Measurements from ENCODE around the gene DPYD.

DNA sequence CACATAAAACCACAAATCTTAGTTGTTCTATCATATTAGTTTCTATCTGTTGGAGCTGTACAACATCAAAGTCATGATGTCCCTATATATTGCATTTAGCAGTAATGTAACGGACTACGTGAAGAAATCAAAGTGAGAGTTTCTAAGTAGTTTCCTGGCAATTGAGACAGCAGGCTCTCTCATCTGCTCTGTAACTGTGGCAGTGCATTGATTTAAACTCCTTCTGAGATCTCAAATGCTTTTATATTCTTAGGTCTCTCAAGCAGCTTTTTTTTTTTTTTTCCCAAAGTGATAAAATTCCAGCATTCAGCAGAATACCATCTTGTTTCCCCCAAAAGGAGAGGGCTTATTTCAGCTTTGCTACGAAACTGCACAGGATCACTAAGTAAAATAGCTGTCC is 719.2 kb downstream of the DPYD start:
- no peak for TF ChIP-seq EZH2 (IDR thresholded peaks at IDR 0.05; ENCODE audit: borderline replicate concordance, low read length)
- TF ChIP-seq, protein P1, sequence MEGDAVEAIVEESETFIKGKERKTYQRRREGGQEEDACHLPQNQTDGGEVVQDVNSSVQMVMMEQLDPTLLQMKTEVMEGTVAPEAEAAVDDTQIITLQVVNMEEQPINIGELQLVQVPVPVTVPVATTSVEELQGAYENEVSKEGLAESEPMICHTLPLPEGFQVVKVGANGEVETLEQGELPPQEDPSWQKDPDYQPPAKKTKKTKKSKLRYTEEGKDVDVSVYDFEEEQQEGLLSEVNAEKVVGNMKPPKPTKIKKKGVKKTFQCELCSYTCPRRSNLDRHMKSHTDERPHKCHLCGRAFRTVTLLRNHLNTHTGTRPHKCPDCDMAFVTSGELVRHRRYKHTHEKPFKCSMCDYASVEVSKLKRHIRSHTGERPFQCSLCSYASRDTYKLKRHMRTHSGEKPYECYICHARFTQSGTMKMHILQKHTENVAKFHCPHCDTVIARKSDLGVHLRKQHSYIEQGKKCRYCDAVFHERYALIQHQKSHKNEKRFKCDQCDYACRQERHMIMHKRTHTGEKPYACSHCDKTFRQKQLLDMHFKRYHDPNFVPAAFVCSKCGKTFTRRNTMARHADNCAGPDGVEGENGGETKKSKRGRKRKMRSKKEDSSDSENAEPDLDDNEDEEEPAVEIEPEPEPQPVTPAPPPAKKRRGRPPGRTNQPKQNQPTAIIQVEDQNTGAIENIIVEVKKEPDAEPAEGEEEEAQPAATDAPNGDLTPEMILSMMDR (IDR thresholded peaks at IDR 0.05; ENCODE audit: low read length): no peak

All from OCI-LY1 (cell line).